Upper lobe of right lung (tissue), 1 donor: ENCODE results near the gene ZNF485. TPM values are rescaled to one million over a fixed set of nuclear protein-coding genes. Genes with fewer than 3 reads are reported as not detected.
"Not testable (repeated sequence)": the region's sequence is repeated elsewhere in the genome, so short reads cannot be mapped to it uniquely, and the experiment has no call there.

Experiments
- ATAC-seq: fragments of 200-7000 bp; cut with Tn5 transposase; one replicate; pipeline ENCODE4 v1.9.1; 2020; ENCODE audit warnings: mild to moderate bottlenecking, moderate library complexity
- DNase-seq: peaks from one replicate; pipeline ENCODE4 v3.0.0-alpha.2; 2020
- H3K27ac ChIP-seq: fragments of 200-600 bp; one replicate; pipeline ENCODE4 v1.8.0; 2022
- H3K27me3 ChIP-seq: fragments of 200-600 bp; one replicate; pipeline ENCODE4 v1.8.0; 2022; ENCODE audit warnings: mild to moderate bottlenecking
- H3K36me3 ChIP-seq: fragments of 200-600 bp; one replicate; pipeline ENCODE4 v1.8.0; 2022
- H3K4me1 ChIP-seq: fragments of 200-600 bp; one replicate; pipeline ENCODE4 v1.8.0; 2022
- H3K4me3 ChIP-seq: fragments of 200-600 bp; one replicate; pipeline ENCODE4 v1.8.0; 2022; ENCODE audit warnings: mild to moderate bottlenecking
- H3K9me3 ChIP-seq: fragments of 200-600 bp; one replicate; pipeline ENCODE4 v1.8.0; 2022
- intact Hi-C: fragments of 100-400 bp; cut with DNase I; formaldehyde crosslinking; loops from one replicate; pipeline ENCODE4 v1.11.0; 2022
- total RNA-seq: library from RNA; stranded (reverse); fragmentation: NEBNext Ultra II Directional; extraction: Animal tissue kit (Norgen Biotek cat#: 25700); gene quantifications from one replicate; pipeline ENCODE4 v1.2.1, GENCODE V29; 2021
- TF ChIP-seq, protein P1 (sequence below): fragments of 200-600 bp; IDR thresholded peaks from one replicate; pipeline ENCODE4 v1.8.0; 2022; ENCODE audit warnings: antibody characterized with exemption
- donor health status: DM: no; HTN: yes; CAD: no; lungs with severe emphysema.

The ZNF485 gene
- total RNA-seq, 1 donor from 2014 or later: 3.4 TPM

GRCh38 chr10:43596546-43596945 lies 9.7 kb upstream of the ZNF485 start:
- Histone ChIP-seq H3K27me3 (no peaks in the 10 kb centered on the region), H3K36me3 (no peaks in the 10 kb centered on the region), H3K9me3 (no peaks in the 10 kb centered on the region), H3K4me1 (peaks cover 18% of the 10 kb centered on the region), H3K27ac (no peak overlapping the region), H3K4me3 (no peak overlapping the region)
- TF ChIP-seq, protein P1, sequence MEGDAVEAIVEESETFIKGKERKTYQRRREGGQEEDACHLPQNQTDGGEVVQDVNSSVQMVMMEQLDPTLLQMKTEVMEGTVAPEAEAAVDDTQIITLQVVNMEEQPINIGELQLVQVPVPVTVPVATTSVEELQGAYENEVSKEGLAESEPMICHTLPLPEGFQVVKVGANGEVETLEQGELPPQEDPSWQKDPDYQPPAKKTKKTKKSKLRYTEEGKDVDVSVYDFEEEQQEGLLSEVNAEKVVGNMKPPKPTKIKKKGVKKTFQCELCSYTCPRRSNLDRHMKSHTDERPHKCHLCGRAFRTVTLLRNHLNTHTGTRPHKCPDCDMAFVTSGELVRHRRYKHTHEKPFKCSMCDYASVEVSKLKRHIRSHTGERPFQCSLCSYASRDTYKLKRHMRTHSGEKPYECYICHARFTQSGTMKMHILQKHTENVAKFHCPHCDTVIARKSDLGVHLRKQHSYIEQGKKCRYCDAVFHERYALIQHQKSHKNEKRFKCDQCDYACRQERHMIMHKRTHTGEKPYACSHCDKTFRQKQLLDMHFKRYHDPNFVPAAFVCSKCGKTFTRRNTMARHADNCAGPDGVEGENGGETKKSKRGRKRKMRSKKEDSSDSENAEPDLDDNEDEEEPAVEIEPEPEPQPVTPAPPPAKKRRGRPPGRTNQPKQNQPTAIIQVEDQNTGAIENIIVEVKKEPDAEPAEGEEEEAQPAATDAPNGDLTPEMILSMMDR: no peak
- DNase-seq: no peak
- no peak for ATAC-seq
- intact Hi-C loops: no loop called here

- TF ChIP-seq, protein P1: no peak
- Histone ChIP-seq H3K4me1 (peaks cover 18% of the 10 kb centered on the region), H3K9me3 (no peaks in the 10 kb centered on the region), H3K27ac (no peak overlapping the region), H3K36me3 (no peaks in the 10 kb centered on the region), H3K4me3 (no peak overlapping the region), H3K27me3 (no peaks in the 10 kb centered on the region)
- intact Hi-C loops: no loop called here
- ATAC-seq: no peak
- no peak for DNase-seq
Observed at GRCh38 chr10:43598446-43598845, 7.8 kb upstream of the ZNF485 start.

DNA sequence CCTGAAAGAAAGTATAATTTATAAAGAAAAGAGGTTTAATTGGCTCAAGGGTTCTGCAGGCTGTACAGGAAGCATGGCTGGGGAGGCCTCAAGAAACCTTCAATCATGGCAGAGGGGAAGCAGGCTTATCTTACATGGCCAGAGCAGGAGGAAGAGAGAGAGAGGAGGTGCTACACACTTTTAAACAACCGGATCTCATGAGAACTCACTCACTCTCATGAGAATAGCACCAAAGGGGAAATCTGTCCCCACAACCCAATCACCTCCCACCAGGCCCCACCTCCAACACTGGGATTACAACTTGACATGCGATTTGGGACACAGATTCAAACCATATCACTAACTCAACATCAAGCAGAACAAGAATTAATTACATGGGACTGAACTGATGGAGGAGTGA lies 6.9 kb upstream of the ZNF485 start:
- TF ChIP-seq, protein P1: no peak

DNA sequence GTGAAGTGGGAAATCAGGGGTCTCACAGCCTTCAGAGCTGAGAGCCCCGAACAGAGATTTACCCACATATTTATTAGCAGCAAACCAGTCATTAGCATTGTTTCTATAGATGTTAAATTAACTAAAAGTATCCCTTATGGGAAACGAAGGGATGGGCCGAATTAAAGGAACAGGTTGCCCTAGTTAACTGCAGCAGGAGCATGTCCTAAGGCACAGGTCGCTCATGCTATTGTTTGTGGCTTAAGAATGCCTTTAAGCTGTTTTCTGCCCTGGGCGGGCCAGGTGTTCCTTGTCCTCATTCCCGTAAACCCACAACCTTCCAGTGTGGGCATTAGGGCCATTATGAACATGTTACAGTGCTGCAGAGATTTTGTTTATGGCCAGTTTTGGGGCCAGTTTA lies 4.7 kb upstream of the ZNF485 start:
- H3K27ac ChIP-seq, intact Hi-C loops, H3K4me1 ChIP-seq, H3K9me3 ChIP-seq, DNase-seq, ATAC-seq, H3K27me3 ChIP-seq, H3K4me3 ChIP-seq, H3K36me3 ChIP-seq: not testable (repeated sequence)

More for the DNA sequence above, 6.9 kb upstream of the ZNF485 start:
- Histone ChIP-seq H3K27me3 (no peaks in the 10 kb centered on the region), H3K4me1 (peaks cover 18% of the 10 kb centered on the region), H3K36me3 (no peaks in the 10 kb centered on the region), H3K9me3 (no peaks in the 10 kb centered on the region), H3K4me3 (no peak overlapping the region), H3K27ac (no peak overlapping the region)
- no peak for ATAC-seq
- intact Hi-C loops: no loop called here
- DNase-seq: no peak

DNA sequence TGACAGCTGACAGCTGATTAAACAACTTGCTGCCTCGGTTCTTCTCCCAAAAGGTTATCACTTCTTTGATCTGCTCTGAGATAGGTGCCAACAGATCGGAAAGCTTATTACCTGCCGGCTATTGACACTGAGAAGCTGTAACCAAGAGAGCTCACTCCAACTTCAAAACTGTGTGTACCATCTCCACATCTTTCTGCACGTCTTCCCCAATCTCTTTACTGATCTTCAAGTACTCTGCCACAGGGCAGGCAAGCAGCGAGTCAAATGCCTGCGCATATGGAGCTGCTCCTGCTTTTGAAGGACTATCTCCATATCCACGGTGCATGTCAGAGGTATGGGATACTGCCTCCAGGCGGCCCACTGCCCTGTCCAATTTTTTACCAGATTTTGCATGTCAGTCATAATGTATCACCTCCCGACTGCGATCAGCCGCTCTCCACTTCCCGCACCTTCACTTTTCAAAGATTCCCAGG lies 352 bp upstream of the ZNF485 start:
- Histone ChIP-seq H3K27ac (no peak overlapping the region), H3K27me3 (no peaks in the 10 kb centered on the region), H3K4me1 (no peaks in the 10 kb centered on the region), H3K4me3 (peak overlapping the region; percentile 97), H3K36me3 (peaks cover under 1% of the 10 kb centered on the region), H3K9me3 (no peaks in the 10 kb centered on the region)
- TF ChIP-seq, protein P1: no peak
- DNase-seq (no peak), ATAC-seq (no peak)
- intact Hi-C loops: no loop called here

DNA sequence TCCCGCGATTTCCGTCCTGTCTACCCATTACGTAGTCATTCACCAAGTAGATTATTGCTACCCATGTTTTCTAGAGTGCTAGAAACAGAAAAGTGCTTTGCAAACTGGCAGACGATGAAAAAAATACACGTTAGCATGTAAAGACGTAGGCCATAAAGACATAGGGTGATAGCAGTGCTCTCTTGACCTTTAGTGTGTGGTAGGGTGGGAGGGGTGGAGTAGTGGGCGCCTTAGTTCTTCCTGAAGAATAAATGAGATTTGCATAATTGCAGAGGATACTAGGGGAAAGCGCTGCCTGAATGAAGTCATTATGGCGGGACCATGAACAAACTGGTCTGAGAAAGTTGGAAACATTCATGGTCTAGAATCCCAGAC lies 948 bp downstream of the ZNF485 start:
- ATAC-seq (no peak), DNase-seq (no peak)
- Histone ChIP-seq H3K27ac (no peak overlapping the region), H3K9me3 (no peaks in the 10 kb centered on the region), H3K27me3 (no peaks in the 10 kb centered on the region), H3K4me1 (no peaks in the 10 kb centered on the region), H3K36me3 (peaks cover 7% of the 10 kb centered on the region), H3K4me3 (peak overlapping the region; percentile 97)
- TF ChIP-seq, protein P1: no peak
- intact Hi-C loops: no loop called here
